HG03575 (cell line): ENCODE data around the gene MED23.
"Not testable (repeated sequence)": the region's sequence is repeated elsewhere in the genome, so short reads cannot be mapped to it uniquely, and the experiment has no call there.

Experiments
- ATAC-seq: cut with Tn5 transposase; IDR thresholded peaks from one replicate; pipeline ENCODE4 v1.9.1; 2021; ENCODE audit not compliant: unreplicated experiment, insufficient number of reproducible peaks, low FRiP score; ENCODE audit errors: extremely low read depth

The MED23 gene

DNA sequence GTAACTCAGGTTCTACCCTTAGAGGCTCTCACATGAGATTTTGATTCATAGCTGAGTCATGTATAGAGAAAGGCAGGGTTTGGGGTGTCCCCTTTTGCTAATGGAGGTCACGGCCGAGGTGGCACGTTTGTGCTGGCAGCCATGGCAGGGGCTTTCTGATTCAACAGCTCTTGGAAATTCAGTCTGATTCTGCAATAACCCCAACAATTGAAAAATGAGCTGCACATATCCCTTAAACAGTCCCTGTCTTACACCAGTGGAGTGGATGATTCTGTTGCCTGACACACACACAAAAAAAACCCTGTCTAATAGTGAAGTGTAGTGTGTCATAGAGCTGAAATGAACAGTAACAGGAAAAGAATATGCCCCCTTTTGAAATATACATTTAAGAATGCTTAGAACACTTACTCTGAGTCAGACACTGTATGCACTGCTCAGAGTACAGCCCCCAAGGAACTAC lies 95.4 kb downstream of the MED23 start:
- ATAC-seq = peak; percentile 89

DNA sequence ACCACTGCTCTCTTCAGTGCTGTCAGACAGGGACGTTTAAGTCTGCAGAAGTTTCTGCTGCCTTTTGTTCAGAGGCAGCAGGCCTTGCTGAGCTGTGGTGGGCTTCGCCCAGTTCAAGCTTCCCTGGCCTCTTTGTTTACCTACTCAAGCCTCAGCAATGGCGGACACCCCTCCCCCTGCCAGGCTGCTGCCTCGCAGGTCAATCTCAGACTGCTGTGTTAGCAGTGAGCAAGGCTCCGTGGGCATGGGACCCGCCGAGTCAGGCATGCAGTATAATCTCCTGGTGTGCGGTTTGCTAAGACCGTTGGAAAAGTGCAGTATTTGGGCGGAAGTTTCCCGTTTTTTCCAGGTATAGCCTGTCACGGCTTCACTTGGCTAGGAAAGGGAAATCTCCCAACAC lies 96.4 kb downstream of the MED23 start:
- ATAC-seq = not testable (repeated sequence)

DNA sequence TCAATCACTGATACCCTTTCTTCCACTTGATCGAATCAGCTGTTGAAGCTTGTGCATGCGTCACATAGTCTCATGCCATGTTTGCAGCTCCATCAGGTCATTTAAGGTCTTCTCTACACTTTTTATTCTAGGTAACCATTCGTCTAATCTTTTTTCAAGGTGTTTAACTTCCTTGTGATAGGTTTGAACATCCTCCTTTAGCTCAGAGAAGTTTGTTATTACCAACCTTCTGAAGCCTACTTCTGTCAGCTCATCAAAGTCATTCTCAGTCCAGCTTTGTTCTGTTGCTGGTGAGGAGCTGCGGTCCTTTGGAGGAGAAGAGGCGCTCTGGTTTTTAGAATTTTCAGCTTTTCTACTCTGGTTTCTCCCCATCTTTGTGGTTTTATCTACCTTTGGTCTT lies 97.1 kb downstream of the MED23 start:
- not testable (repeated sequence) for ATAC-seq

DNA sequence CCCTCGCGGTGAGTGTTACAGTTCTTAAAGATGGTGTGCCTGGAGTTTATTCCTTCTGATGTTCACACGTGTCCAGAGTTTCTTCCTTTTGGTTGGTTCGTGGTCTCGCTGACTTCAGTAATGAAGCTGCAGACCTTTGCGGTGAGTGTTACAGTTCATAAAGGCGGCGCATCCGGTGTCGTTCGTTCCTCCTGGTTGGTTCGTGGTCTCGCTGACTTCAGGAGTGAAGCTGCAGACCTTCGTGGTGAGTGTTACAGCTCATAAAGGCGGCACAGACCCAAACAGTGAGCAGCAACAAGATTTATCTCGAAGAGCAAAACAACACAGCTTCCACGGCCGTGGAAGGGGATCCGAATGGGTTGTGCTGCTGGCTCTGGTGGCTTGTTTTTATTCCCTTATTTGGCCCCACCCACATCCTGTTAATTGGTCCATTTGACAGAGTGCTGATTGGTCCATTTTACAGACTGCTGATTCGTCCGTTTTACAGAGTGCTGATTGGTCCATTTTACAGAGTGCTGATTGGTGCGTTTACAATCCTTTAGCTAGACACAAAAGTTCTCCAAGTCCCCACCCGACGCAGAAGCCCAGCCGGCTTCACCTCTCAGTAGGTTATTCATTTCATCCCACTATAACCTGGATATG lies 103.2 kb downstream of the MED23 start:
- ATAC-seq = no peak

DNA sequence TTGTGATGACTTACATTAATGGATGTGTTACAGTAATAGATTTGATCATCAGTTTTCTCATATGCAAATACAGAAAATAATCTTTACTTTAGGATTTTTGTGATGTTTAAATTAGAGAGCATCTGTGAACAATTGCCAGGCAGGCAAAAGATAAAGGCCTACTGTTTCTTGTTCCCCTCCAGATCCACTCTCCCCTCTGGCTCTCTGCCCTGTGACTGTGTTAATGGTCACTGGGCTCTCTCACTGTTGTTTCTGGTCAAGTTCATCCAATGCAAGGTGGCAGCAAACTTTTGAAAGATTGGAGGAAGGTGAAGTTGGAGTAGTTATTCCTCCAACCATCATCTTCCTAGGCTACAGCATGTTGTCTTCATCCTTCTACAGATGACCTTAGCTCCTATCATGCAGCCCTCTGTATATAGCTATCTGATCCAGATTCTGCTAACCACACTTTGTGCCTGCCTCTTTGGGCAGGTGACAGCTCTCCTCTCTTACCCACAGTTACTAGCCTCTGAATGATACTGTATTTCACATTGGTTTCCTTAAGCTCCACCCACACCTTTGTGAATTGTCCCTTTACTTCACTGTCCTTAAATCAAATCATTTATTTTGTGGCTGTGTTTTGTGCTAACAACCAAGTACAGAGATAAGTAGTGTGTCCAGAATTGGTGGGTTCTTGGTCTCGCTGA lies 103.9 kb downstream of the MED23 start:
- no peak for ATAC-seq
